Gastroesophageal sphincter (tissue), 3 donors: ENCODE measurements around the gene MLLT10.

Source experiments
- EP300 ChIP-seq: sonication (generic); formaldehyde crosslinking; IDR thresholded peaks from one replicate; pipeline ENCODE4 v1.6.1; 2017; ENCODE audit warnings: antibody characterized with exemption, mild to moderate bottlenecking
- POLR2A ChIP-seq, 2 donors: fragments of 450-650 bp; IDR thresholded peaks; one replicate each; pipeline ENCODE4 v1.6.1; 2017; ENCODE audit warnings: antibody characterized with exemption in 2 of 2, mild to moderate bottlenecking in 2 of 2, moderate library complexity in 1 of 2
- POLR2AphosphoS5 ChIP-seq: sonication (generic); formaldehyde crosslinking; IDR thresholded peaks from one replicate; pipeline ENCODE4 v1.6.1; 2017; ENCODE audit warnings: antibody characterized with exemption
- TF ChIP-seq, protein P1 (sequence below), 4 experiments: fragments of 200-600 bp in 2 of 4; fragments of 450-650 bp in 2 of 4; sonication (generic) in 1 of 4; IDR thresholded peaks; one replicate each; pipeline ENCODE4 v1.5.1; 2017 to 2019; ENCODE audit warnings: antibody characterized with exemption in 4 of 4, mild to moderate bottlenecking in 2 of 4, moderate library complexity in 2 of 4

DNA sequence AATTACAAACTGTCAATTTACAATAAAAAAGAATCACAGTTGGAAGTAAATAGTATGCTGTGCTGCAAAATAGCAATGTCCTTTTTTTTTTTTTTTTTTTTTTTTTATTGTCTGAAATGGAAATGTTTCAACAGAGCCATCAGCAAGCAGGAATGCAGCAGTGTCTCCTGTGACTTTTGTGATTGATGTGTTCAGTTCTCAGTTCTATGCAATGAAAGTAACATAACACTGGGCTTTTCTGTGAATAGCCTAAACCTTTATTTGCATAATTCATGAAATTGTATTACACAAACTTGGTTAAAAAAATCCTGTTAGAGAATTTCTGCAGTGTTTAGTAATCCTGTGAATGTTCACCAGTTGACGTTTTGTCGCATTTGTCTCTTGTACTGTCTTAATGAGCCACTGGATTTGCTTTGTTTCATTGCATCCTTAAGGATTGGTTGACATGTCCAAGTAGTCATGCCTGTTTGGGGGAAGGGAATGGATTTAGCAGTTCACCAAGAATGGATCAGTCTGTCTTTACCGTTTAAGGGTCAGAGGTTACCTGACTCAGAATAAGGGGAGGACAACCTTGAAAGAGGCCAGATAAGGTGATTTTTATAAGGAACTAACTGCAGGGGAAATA is 192.7 kb downstream of the MLLT10 start:
- TF ChIP-seq, protein P1, sequence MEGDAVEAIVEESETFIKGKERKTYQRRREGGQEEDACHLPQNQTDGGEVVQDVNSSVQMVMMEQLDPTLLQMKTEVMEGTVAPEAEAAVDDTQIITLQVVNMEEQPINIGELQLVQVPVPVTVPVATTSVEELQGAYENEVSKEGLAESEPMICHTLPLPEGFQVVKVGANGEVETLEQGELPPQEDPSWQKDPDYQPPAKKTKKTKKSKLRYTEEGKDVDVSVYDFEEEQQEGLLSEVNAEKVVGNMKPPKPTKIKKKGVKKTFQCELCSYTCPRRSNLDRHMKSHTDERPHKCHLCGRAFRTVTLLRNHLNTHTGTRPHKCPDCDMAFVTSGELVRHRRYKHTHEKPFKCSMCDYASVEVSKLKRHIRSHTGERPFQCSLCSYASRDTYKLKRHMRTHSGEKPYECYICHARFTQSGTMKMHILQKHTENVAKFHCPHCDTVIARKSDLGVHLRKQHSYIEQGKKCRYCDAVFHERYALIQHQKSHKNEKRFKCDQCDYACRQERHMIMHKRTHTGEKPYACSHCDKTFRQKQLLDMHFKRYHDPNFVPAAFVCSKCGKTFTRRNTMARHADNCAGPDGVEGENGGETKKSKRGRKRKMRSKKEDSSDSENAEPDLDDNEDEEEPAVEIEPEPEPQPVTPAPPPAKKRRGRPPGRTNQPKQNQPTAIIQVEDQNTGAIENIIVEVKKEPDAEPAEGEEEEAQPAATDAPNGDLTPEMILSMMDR (IDR thresholded peaks at IDR 0.05), result no peak
- TF ChIP-seq POLR2AphosphoS5, result no peak
- no peak for TF ChIP-seq EP300
- TF ChIP-seq POLR2A (IDR thresholded peaks at IDR 0.05), result no peak
